Mucosa of gallbladder (tissue), 1 donor: Measurements from ENCODE around the gene MLLT10. TPM values are rescaled to one million over a fixed set of nuclear protein-coding genes. Genes with fewer than 3 reads are reported as not detected.

Source experiments
- DNase-seq: peaks from one replicate; pipeline ENCODE4 v3.0.0-alpha.2; 2020; ENCODE audit warnings: low spot score
- total RNA-seq: library from RNA; stranded (reverse); gene quantifications from one replicate; pipeline ENCODE4 v1.2.1, GENCODE V29; 2021
- donor health status: DM: no; HTN: no; CAD: no.

The MLLT10 gene
- total RNA-seq = 33.0 TPM

DNA sequence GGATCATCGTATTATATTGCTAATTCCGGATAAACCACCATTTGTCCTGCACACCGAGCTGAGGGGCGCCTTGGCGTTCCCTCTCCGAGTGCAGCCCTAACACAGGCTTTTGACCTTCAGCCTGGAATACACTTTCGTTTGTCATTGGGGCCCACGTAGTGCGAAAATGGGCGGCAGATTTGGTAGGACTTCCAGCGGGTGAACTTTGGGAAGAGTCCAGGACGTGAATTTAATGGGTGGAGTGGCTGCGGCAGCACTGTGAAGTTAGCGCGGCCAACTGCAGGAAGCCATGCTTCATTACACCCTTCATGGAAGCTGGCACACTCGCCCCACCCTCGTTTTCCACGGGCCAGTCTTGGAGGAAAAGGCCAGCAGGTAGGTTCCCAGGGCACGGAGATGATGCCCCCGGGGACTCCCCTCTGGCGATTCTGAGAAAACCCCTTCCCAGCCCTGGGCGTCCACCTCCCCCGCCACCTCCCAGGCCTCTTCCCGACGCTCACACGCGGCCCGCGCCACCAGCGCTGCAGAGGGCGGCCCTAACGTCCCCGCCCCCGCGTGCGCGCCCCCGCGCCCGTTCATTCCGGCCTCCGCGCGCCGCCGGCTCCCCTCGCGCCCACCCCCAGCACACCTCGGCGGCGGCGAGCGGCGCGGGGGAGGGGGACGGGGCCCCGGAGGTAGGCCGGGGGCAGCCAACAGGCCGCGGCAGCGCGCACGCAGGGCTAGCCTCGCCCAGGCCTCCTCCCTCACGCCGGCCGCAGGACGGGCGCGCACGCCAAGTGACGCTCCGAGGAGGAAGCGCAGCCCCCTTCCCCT lies at the start of gene MLLT10:
Gene MLLT10, plus strand, starts transcription at position 766 of the 813 bp plus-strand sequence. CDS start 413 bp downstream, outside the sequence.
- DNase-seq = peak; percentile 93

DNA sequence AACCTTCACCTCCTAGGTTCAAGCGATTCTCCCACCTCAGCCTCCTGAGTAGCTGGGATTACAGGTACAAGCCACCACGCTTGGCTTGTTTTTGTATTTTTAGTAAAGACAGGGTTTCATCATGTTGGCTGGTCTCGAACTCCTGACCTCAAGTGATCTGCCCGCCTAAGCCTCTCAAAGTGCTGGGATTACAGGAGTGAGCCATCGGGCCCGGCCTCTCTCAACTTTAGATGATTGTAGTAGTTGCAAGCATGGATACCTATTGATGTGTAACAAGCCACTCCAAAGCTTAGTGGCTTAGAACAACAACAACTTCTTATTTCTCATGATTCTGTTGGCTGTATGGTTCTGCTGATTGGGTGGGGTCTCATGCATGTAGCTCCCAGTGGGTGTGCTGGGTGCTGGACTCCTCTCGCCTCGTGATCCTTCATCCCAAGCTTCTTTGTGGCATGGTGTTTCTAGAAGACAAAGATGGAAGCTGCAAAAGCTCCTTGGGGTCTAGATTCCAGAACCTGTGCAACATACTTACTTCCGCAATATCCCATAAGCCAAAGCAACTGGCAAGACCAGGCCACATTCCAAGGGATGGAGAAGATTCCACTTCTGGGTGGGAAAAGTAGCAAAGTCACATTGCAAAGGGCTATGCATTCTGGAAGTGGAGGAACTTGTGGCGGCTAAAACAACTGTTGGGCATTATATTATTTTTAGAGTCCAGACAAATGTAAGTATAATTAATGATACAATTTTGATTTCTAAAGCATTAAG lies 46.4 kb upstream of the MLLT10 start:
- no peak for DNase-seq

DNA sequence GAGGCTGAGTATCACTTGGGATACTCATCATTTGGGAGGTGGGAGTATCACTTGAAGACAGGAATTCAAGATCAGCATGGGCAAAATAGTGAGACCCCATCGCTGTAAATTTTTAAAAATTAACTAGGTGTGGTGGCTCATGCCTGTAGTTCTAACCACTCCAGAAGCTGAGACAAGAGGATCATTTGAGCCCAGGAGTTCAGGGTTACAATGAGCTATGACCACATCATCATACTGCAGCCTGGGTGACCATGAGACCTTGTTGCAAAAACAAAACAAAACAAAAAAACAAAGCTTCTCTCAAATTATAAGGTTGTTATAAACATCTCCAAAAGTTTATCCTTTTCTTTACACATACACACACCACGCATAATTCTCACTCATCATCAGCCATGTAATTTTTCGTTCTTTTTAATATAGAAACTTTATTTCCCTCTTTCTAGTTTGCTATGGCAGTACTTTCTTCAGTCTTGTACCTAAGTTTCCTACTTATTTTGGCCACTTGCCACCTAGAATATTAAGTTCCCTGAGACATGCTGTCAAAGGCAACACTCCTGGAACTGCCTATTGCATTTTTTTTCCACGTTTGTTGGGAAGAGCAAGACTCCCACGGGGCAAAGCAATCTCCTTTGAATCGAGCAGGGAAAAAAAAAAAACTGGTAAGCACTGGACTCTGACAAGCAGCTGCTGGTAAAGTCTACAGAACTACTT lies 45.6 kb upstream of the MLLT10 start:
- DNase-seq = no peak

DNA sequence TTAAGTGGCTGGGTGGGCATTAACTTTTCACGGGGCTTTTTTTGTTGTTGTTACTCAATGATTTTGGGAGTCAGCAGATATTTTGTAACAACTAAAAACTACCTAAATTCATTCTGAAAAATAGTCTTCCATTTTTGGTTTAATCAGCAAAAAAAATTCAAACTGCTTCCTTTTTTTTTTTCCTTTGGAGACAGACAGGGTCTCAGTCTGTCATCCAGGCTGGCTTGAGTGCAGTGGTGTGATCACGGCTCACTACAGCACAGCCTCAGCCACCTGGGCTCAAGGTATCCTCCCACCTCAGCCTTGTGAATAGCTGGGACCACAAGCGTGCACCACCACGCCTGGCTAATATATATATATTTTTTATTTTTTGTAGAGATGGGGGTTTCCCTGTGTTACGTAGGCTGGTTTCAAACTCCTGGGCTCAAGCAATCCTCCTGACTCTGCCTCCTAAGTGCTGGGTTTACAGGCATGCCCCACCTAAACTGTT lies 45.0 kb upstream of the MLLT10 start:
- DNase-seq = no peak

DNA sequence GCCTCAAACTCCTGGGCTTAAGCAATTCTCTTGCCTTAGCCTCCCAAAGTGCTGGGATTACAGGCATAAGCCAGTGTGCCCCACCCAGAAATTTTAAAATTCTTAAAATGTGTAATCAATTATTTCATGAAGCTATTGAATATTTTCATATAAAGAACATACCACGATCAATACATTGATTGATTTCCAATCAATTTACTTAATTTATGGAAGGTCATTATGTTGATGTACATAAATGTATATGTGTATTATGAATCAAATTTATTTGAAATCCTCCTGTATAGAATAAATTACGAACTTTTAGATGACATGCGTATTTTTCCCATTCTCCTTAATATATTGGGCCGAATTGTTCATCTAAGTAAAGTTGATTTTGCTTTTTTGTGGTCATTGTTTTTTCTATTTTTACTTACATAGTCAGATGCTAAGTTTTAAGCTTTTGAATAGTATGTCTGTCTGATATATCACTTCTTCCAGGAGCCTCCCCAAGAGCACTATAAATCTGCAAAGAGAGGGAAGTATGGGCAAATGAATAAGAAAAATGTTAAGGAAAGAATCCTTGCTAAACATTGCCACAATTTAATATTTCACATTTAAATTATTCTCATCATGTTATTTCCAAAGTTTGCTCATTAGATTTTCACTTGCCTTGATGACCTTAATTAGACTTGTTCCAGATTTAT lies 43.9 kb upstream of the MLLT10 start:
- DNase-seq = no peak

DNA sequence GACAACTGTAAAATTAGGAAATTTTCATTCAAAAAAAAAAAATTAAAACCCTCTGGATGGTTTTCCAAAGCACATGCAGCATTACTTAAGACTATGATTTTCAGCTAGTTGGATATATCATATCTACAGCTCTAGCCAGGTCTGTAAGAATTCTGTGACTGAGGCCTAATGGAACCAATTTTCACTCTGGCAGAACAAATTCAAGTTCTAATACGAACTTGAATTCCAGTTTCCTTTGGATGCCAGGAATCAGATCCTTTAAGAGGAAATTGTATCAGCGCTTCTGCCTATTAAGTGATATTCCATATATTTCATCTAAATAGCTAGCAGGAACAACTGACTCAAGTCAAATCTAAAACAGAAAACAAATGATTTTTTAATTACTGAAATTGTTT lies 43.3 kb upstream of the MLLT10 start:
- no peak for DNase-seq

DNA sequence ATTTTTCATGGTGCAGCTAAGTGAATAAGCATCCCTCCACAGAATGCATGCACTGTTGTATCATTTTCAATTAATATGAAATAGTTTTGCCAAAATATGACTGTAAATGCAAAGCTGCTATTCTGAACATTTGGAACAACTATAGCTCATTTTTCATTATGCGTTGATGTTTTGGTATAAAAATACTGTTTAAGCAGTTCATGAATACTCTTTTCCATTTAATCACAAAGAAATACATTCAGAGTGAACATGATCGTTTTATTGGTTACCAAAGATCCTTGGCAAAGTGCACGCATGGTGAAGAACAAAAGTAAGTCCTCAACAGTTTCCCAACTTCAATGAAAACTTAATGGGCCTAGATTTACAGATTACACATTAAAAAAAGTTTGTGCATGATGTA lies 41.6 kb upstream of the MLLT10 start:
- no peak for DNase-seq

DNA sequence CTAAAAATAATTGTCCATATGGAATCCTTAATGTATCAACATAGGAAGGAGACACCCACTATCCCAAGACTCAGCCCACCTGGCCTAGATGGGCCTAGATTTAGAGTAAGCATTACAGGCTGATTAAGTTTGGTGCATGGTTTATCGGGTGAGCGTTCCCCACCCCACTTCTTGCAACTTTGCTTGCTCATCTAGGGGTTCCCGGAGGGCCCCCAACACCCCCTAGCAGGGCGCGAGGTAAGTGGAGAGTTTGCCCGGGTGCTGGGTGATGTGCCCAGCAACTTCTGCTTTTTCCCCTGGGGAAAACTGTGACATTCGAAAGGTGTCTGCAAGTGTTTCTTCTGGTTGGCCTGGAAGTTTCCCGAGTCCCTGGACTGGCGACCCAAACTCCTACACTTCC lies 40.2 kb upstream of the MLLT10 start:
- DNase-seq = no peak

DNA sequence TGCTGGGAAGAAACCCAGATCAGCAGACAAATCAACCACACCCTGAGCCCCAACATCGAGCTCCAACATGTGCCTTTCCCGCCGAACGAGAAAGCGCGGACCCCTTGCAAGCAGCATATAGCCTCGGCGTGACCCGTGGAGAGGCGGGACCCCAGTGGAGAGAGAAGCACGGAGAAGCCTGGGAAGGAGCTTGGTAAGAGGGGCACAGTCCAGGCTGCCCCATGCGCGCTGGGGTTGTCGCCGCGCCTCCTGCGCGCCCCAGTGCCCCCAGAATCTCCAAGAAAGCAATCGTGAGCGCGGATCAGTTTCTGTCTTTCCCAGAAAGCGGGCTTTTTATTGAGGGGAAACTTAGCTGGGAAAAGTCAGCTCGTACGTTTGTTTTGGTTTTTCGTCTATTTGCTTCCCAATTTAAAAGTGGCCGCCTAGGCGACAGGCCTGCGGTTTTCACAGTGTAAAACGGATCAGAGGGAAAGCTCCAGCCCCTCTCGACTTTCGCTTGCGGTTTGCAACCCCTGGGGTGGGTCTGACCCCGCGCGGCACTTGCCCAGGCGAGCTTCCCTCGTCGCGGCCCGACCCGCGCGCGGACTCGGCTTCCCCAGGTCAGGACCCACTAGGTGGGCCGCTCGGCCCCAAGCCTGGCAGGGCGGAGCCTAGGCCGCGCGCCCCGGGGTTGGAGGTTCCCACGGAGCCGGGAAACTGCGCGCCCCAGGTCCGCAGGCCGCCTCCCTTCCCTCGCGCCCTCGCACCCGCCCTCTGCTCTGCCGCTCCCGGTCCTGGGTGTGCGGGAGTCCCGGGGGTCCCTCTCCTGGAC lies 39.6 kb upstream of the MLLT10 start:
- no peak for DNase-seq

DNA sequence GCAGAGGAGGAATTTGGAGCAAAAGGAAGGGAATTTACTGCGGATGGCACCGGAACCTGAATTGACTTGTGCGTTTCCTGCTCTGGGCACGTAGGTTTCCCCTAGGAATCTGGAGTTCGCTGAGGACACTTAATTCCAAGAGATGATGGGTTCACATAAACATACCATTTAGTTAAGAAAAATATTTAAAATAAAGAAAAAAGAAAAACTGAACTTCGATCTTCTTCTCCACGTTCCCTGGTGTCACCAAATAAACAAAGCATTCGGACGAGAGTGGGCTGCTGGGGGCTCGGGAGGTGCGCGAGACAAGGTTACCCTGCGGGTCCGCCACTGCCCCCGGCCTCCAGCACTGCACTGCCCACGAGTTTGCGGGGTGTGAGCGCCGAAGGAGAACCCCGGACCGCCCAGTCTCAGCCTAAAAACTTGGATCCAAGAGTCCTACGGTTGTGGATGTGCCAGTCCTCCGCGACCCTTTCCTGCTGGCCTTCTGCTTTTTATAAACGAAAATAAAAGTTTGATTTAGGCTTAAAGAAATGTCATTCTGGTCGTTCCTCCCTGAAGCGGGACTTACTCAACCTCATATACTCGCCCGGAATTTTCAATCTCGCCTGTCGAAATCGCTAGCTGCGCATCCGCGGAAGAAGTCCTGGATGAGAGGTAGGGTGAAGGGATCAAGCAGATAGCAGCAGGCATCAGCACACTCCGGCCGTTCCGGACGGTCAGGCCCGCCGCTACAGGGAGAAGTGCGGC lies 38.9 kb upstream of the MLLT10 start:
- no peak for DNase-seq

DNA sequence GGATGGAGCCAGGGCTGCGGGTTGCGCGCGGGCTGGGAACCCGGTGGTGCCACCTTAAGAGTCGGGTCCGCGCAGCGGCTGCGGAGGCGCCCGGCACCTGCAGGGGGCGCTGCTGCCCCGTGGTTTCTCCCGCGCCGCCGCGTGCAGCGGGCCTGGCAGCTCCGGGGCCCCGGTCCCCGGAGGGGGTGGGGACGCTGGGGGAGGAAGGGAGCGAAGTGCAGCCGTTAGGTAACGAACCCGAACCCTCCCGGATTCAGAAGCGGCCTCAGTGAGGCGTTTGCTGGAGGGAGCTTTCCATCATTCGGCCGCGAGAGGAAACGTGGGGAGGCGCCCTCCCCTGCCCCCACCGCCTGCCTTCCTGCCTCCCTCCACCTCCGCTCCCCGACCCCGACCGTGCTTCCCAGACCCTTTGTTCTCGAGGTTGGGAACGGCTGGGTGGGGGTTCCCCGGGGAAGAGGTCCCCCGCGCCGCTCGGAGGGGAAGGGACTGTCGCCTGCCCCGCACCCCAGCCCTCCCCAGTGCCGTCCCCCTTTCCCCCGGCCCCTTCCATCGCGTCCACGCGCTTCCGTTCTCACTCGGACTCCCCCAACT lies 38.2 kb upstream of the MLLT10 start:
- DNase-seq = peak; percentile 83

DNA sequence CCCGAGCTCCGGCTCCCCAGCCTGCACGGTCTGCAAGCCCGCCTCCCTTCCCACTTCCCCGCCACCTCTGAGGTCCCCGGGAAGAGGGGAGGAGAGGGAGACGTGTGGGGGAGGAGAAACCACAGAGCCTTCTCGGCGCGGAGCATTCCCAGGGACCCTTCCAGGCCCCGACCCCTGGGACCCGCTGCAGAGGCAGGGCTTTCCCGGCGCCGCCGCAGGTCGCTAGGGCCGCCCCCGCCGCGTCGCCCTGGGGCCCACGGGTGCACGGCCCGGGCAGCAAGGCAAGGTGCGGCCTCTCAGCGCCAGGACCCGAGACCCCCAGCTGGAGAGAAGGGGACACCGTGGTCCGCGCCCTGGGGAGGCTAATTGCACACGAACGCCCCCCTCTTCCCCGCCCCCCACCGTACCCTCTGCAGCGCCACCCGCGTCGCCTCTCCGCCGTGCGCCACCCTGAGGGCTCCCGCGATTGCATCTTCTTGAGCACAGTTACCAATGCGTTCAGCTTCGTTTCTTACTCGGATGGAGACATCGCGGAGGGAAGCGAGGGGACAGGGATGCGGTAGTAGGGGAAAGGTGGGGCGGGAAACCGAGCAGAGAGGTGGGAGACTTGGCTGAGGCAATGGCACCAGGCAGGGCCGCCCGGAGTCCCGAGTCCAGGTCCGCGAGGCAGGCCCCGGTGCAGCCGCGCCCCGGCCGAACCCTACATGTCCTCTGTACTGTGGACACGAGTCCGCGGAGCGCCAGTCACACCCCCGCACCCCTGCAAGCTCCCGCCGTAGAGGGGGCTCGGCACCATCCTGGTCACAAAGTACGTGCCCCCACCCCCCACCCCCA lies 37.5 kb upstream of the MLLT10 start:
- DNase-seq = no peak

DNA sequence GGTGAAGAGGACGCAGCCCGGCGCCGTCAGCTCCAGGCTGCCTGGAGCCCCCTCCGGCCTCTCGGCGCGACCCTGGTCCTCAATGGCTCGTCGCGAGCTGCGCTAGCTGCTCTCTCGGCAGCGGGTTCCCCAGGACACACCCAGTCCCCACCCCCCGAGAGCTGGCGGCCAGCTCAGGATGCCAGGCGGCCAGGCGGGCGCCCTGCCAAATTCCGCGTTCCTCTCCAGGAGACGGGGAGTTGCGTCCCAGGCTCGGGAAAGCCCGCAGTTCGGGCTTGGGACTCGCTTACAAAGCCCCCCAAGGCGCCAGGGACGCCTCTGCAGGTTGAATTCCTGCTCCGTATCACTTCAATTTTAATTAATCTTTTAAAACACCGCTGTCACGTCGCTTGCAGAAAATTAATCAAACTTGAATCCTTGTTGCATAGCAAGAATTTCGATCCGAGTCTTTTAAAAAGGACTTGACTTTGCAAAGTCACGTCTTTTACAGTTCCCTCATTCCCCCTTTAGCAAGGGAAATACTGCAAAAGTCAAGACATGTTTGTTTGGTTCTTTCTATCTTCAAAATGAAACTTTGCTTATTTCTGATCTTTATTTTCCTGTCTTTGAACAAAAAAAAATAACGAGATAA lies 36.7 kb upstream of the MLLT10 start:
- DNase-seq = peak; percentile 93

DNA sequence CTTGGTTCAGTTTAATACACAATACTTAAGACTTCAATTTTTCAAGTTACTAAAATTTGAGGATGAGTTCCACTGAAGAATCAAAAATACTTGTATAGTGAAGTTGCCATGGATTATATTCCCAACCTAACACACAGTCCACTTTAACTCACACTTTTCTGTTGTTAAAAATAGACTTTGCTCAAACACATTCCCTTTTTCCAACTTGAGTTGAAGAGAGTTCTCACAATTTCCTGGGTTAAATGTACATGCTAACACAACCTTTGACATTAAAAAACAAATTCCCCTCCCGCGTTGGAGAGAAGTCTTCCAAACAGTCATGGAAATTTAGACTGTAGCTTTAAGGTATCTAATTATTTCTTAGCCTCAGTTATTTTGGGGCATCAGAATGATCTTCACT lies 35.7 kb upstream of the MLLT10 start:
- no peak for DNase-seq

DNA sequence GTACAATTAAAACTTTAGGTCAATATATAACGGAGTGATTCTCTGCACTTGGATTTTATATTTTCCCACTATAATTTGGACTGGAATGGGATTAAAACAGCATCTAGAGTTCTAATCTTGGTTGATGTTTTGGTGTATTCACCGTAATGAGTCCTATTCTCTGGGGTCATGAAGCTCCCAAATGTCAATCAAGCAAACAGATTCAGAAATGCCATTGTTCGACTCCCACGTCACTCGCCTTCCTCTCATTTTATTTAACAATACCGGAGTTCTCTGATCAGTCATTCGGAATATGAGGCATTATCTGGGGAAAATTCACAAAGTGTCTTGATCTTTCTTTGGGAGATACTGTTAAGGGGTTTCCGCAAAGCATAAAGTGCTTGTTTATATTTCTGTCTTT lies 35.0 kb upstream of the MLLT10 start:
- no peak for DNase-seq

DNA sequence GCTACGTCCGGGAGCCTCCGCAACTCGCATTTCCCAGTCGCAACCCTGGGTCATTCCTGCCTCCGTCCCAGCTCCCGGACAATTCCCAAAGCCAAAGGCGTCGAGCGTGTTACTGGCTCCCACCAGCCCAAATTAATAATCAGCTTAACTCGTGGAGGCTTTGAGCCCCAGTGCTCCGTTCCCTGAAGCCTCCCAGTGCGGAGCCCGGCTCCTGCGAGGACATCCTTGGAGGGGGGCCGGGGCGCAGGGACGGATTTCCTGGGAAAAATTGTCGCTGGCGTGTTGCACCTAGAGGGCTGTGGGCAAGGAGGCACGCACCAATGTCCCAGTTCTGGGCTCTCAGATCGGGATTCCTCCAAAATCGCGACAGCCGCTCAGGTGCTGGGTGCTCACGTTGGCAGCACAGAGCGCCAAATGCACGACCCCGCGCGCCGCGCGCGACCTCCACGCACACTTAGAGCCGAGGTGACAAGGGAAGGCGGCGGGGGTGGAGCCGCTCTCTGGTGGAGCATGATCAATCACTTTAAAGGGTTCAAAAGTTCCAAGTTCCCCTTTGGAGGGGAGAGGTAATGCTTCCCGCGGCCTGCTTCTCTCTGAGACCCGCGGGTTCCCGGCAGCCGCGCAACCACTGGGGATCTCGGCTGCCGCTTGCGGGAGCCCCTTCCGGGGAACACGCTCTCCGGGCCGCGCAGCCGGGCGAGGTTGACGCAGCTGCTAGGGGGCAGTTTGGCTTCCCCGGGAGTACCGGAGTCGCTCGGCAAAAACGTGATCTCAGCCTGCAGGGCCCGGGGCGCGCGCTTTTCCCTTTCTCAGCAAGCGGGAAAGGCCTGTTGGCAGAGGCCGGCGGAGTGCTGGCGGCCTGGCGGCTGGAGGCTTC lies 34.1 kb upstream of the MLLT10 start:
- DNase-seq = no peak

DNA sequence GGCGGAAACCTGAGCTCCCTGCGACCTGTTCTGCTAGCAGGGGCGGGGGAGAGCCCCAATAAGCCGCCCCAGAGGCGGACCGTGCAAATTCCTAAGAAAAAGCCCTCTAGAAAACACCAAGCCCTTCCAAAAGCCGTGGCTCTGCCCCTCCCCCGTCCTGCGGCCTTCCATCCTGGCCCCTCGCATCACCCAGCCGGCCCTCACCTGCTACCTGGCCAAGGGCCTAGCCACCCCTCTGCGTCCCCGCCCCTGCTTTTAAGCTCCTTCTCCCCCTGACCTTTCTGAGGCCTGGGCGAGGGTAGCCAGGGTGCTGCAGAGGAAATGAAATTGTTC lies 33.5 kb upstream of the MLLT10 start:
- DNase-seq = no peak

DNA sequence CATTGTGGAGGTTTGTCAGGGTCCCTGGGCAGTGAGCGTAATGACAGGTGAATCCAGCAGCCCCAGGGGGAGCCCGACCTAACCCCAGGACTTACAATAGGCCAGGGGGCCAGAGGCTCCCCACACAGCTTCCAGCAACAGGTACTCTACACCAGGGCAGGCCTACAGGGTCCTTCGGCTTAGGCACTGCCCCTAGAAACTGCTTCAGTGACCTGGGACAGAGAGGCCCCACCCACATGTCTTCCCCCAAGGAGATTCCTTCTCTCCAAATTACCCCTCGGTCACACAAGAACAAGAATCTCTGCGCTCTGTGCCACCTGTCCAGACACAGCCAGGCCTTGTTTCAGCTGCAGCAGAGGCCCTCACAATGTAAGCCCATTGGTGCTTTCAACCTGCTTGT lies 32.9 kb upstream of the MLLT10 start:
- DNase-seq = no peak
